Ovary (tissue), 3 donors: ENCODE data around the gene CPE.

ENCODE experiments used
- EP300 ChIP-seq: sonication (generic); formaldehyde crosslinking; IDR thresholded peaks from one replicate; pipeline ENCODE4 v1.6.1; 2017; ENCODE audit warnings: antibody characterized with exemption
- TF ChIP-seq, protein P1 (sequence below), 3 donors: fragments of 450-650 bp in 2 of 3; fragments of 200-600 bp in 1 of 3; IDR thresholded peaks; one replicate each; pipeline versions ENCODE4 v1.5.1 to v1.8.0; 2016 to 2022; ENCODE audit warnings: antibody characterized with exemption in 3 of 3, mild to moderate bottlenecking in 1 of 3
- donor health status: DM: no; HTN: no; CAD: no.

DNA sequence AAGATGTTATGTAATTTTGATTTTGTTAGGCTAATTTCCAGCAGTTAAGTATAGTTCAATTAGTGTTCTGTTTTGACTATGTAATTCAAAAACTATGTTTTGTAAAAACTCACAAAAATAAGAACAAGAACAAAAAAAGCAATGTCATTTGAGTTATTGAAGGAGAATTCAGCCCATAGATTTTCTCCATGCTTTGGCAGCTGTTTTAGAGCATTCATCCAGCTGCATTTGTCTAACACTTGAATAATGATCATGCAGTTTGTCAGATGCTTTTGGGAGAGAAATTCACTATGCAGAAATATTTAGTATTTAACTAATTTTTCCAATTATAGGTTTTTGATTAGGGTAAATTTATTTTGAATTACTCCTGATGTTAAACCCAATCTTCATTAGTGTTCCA lies 14.2 kb downstream of the CPE start:
- TF ChIP-seq, protein P1, sequence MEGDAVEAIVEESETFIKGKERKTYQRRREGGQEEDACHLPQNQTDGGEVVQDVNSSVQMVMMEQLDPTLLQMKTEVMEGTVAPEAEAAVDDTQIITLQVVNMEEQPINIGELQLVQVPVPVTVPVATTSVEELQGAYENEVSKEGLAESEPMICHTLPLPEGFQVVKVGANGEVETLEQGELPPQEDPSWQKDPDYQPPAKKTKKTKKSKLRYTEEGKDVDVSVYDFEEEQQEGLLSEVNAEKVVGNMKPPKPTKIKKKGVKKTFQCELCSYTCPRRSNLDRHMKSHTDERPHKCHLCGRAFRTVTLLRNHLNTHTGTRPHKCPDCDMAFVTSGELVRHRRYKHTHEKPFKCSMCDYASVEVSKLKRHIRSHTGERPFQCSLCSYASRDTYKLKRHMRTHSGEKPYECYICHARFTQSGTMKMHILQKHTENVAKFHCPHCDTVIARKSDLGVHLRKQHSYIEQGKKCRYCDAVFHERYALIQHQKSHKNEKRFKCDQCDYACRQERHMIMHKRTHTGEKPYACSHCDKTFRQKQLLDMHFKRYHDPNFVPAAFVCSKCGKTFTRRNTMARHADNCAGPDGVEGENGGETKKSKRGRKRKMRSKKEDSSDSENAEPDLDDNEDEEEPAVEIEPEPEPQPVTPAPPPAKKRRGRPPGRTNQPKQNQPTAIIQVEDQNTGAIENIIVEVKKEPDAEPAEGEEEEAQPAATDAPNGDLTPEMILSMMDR (IDR thresholded peaks at IDR 0.05): no peak
- TF ChIP-seq EP300: no peak
